ENCODE results near the gene GTF2H1.

Gene GTF2H1

GRCh38 chr11:18307461-18308139 lies 14.8 kb upstream of the GTF2H1 start:
- Histone ChIP-seq H3K4me3 (ENCODE audit: low read length in 2 of 2) (no peak overlapping the region), H3K27me3 (ENCODE audit: control insufficient read depth in 1 of 2, insufficient read depth in 2 of 2, low read length in 2 of 2) (no peaks in the 10 kb centered on the region), H3K9me3 (ENCODE audit: control insufficient read depth in 2 of 2, low read length in 2 of 2) (no peaks in the 10 kb centered on the region), H3K4me1 (ENCODE audit: control insufficient read depth, insufficient read depth, low read length) (no peaks in the 10 kb centered on the region), H3K36me3 (ENCODE audit: control insufficient read depth in 2 of 2, insufficient read depth in 2 of 2, low read length in 2 of 2) (peaks cover 13 to 20% of the 10 kb centered on the region in 2 donors), H3K9ac (ENCODE audit: low read length in 2 of 2) (no peak overlapping the region), H3K27ac (ENCODE audit: low read length) (no peak overlapping the region)

- Histone ChIP-seq H3K36me3 (ENCODE audit: control insufficient read depth in 2 of 2, insufficient read depth in 2 of 2, low read length in 2 of 2) (peaks cover 13 to 20% of the 10 kb centered on the region in 2 donors), H3K27me3 (ENCODE audit: control insufficient read depth in 1 of 2, insufficient read depth in 2 of 2, low read length in 2 of 2) (no peaks in the 10 kb centered on the region), H3K9ac (ENCODE audit: low read length in 2 of 2) (no peak overlapping the region), H3K9me3 (ENCODE audit: control insufficient read depth in 2 of 2, low read length in 2 of 2) (no peaks in the 10 kb centered on the region), H3K4me3 (ENCODE audit: low read length in 2 of 2) (no peak overlapping the region), H3K27ac (ENCODE audit: low read length) (no peak overlapping the region), H3K4me1 (ENCODE audit: control insufficient read depth, insufficient read depth, low read length) (no peaks in the 10 kb centered on the region)
Observed at GRCh38 chr11:18308242-18308641, 14.1 kb upstream of the GTF2H1 start.

GRCh38 chr11:18309691-18310090 lies 12.7 kb upstream of the GTF2H1 start:
- Histone ChIP-seq H3K4me1 (ENCODE audit: control insufficient read depth, insufficient read depth, low read length) (no peaks in the 10 kb centered on the region), H3K27me3 (ENCODE audit: control insufficient read depth in 1 of 2, insufficient read depth in 2 of 2, low read length in 2 of 2) (no peaks in the 10 kb centered on the region), H3K9ac (ENCODE audit: low read length in 2 of 2) (no peak overlapping the region), H3K36me3 (ENCODE audit: control insufficient read depth in 2 of 2, insufficient read depth in 2 of 2, low read length in 2 of 2) (peaks cover 10 to 20% of the 10 kb centered on the region in 2 donors), H3K4me3 (ENCODE audit: low read length in 2 of 2) (no peak overlapping the region), H3K27ac (ENCODE audit: low read length) (no peak overlapping the region), H3K9me3 (ENCODE audit: control insufficient read depth in 2 of 2, low read length in 2 of 2) (no peaks in the 10 kb centered on the region)

- H3K9me3 ChIP-seq (ENCODE audit: control insufficient read depth in 2 of 2, low read length in 2 of 2): no peaks in the 10 kb centered on the region
- H3K9ac ChIP-seq (ENCODE audit: low read length in 2 of 2): no peak overlapping the region
- H3K27me3 ChIP-seq (ENCODE audit: control insufficient read depth in 1 of 2, insufficient read depth in 2 of 2, low read length in 2 of 2): no peaks in the 10 kb centered on the region
- H3K4me1 ChIP-seq (ENCODE audit: control insufficient read depth, insufficient read depth, low read length): no peaks in the 10 kb centered on the region
- H3K4me3 ChIP-seq (ENCODE audit: low read length in 2 of 2): no peak overlapping the region
- H3K36me3 ChIP-seq (ENCODE audit: control insufficient read depth in 2 of 2, insufficient read depth in 2 of 2, low read length in 2 of 2): peaks cover 12 to 19% of the 10 kb centered on the region in 2 donors
- H3K27ac ChIP-seq (ENCODE audit: low read length): no peak overlapping the region
Observed at GRCh38 chr11:18310800-18311340, 11.5 kb upstream of the GTF2H1 start.

- H3K9ac ChIP-seq (ENCODE audit: low read length in 2 of 2): no peak overlapping the region
- H3K27ac ChIP-seq (ENCODE audit: low read length): no peak overlapping the region
- peaks cover 13 to 15% of the 10 kb centered on the region in 2 donors for H3K36me3 ChIP-seq (ENCODE audit: control insufficient read depth in 2 of 2, insufficient read depth in 2 of 2, low read length in 2 of 2)
- no peaks in the 10 kb centered on the region for H3K27me3 ChIP-seq (ENCODE audit: control insufficient read depth in 1 of 2, insufficient read depth in 2 of 2, low read length in 2 of 2)
- H3K9me3 ChIP-seq (ENCODE audit: control insufficient read depth in 2 of 2, low read length in 2 of 2): no peaks in the 10 kb centered on the region
- H3K4me3 ChIP-seq (ENCODE audit: low read length in 2 of 2): no peak overlapping the region
- H3K4me1 ChIP-seq (ENCODE audit: control insufficient read depth, insufficient read depth, low read length): no peaks in the 10 kb centered on the region
Observed at GRCh38 chr11:18312012-18312411, 10.4 kb upstream of the GTF2H1 start.

- Histone ChIP-seq H3K9me3 (ENCODE audit: control insufficient read depth in 2 of 2, low read length in 2 of 2) (no peaks in the 10 kb centered on the region), H3K36me3 (ENCODE audit: control insufficient read depth in 2 of 2, insufficient read depth in 2 of 2, low read length in 2 of 2) (peaks cover 13% of the 10 kb centered on the region in 2 donors), H3K9ac (ENCODE audit: low read length in 2 of 2) (no peak overlapping the region), H3K27ac (ENCODE audit: low read length) (no peak overlapping the region), H3K27me3 (ENCODE audit: control insufficient read depth in 1 of 2, insufficient read depth in 2 of 2, low read length in 2 of 2) (no peaks in the 10 kb centered on the region), H3K4me3 (ENCODE audit: low read length in 2 of 2) (no peak overlapping the region), H3K4me1 (ENCODE audit: control insufficient read depth, insufficient read depth, low read length) (no peaks in the 10 kb centered on the region)
Observed at GRCh38 chr11:18312663-18313420, 9.5 kb upstream of the GTF2H1 start.

- peaks cover 9 to 10% of the 10 kb centered on the region in 2 donors for H3K36me3 ChIP-seq (ENCODE audit: control insufficient read depth in 2 of 2, insufficient read depth in 2 of 2, low read length in 2 of 2)
- no peak overlapping the region for H3K9ac ChIP-seq (ENCODE audit: low read length in 2 of 2)
- no peaks in the 10 kb centered on the region for H3K4me1 ChIP-seq (ENCODE audit: control insufficient read depth, insufficient read depth, low read length)
- no peak overlapping the region for H3K27ac ChIP-seq (ENCODE audit: low read length)
- no peaks in the 10 kb centered on the region for H3K27me3 ChIP-seq (ENCODE audit: control insufficient read depth in 1 of 2, insufficient read depth in 2 of 2, low read length in 2 of 2)
- no peak overlapping the region for H3K4me3 ChIP-seq (ENCODE audit: low read length in 2 of 2)
- H3K9me3 ChIP-seq (ENCODE audit: control insufficient read depth in 2 of 2, low read length in 2 of 2): no peaks in the 10 kb centered on the region
Observed at GRCh38 chr11:18313965-18314763, 8.2 kb upstream of the GTF2H1 start.

GRCh38 chr11:18314784-18315523 lies 7.4 kb upstream of the GTF2H1 start:
- H3K36me3 ChIP-seq (ENCODE audit: control insufficient read depth in 2 of 2, insufficient read depth in 2 of 2, low read length in 2 of 2): peaks cover 4 to 5% of the 10 kb centered on the region in 2 donors
- no peak overlapping the region for H3K27ac ChIP-seq (ENCODE audit: low read length)
- H3K4me3 ChIP-seq (ENCODE audit: low read length in 2 of 2): no peak overlapping the region
- peak overlapping the region in 1 of 2 donors; percentile 6 for H3K9ac ChIP-seq (ENCODE audit: low read length in 2 of 2)
- no peaks in the 10 kb centered on the region for H3K9me3 ChIP-seq (ENCODE audit: control insufficient read depth in 2 of 2, low read length in 2 of 2)
- no peaks in the 10 kb centered on the region for H3K4me1 ChIP-seq (ENCODE audit: control insufficient read depth, insufficient read depth, low read length)
- no peaks in the 10 kb centered on the region for H3K27me3 ChIP-seq (ENCODE audit: control insufficient read depth in 1 of 2, insufficient read depth in 2 of 2, low read length in 2 of 2)

GRCh38 chr11:18315893-18316292 lies 6.5 kb upstream of the GTF2H1 start:
- no peak overlapping the region for H3K27ac ChIP-seq (ENCODE audit: low read length)
- H3K4me3 ChIP-seq (ENCODE audit: low read length in 2 of 2): no peak overlapping the region
- H3K36me3 ChIP-seq (ENCODE audit: control insufficient read depth in 2 of 2, insufficient read depth in 2 of 2, low read length in 2 of 2): peaks cover 0 to 3% of the 10 kb centered on the region in 2 donors

GRCh38 chr11:18317551-18317950 lies 4.8 kb upstream of the GTF2H1 start:
- no peak overlapping the region for H3K27ac ChIP-seq (ENCODE audit: low read length)
- no peak overlapping the region for H3K4me3 ChIP-seq (ENCODE audit: low read length in 2 of 2)
- no peaks in the 10 kb centered on the region for H3K27me3 ChIP-seq (ENCODE audit: control insufficient read depth in 1 of 2, insufficient read depth in 2 of 2, low read length in 2 of 2)
- peaks cover 2% of the 10 kb centered on the region for H3K4me1 ChIP-seq (ENCODE audit: control insufficient read depth, insufficient read depth, low read length)
- H3K9ac ChIP-seq (ENCODE audit: low read length in 2 of 2): no peak overlapping the region
- no peaks in the 10 kb centered on the region for H3K9me3 ChIP-seq (ENCODE audit: control insufficient read depth in 2 of 2, low read length in 2 of 2)
- peaks cover 0 to 3% of the 10 kb centered on the region in 2 donors for H3K36me3 ChIP-seq (ENCODE audit: control insufficient read depth in 2 of 2, insufficient read depth in 2 of 2, low read length in 2 of 2)

More at GRCh38 chr11:18315893-18316292, 6.5 kb upstream of the GTF2H1 start:
- Histone ChIP-seq H3K4me1 (ENCODE audit: control insufficient read depth, insufficient read depth, low read length) (no peaks in the 10 kb centered on the region), H3K9ac (ENCODE audit: low read length in 2 of 2) (no peak overlapping the region), H3K9me3 (ENCODE audit: control insufficient read depth in 2 of 2, low read length in 2 of 2) (no peaks in the 10 kb centered on the region), H3K27me3 (ENCODE audit: control insufficient read depth in 1 of 2, insufficient read depth in 2 of 2, low read length in 2 of 2) (no peaks in the 10 kb centered on the region)
